GM12878 (cell line): ENCODE measurements around the gene PISD. TPM values are rescaled to one million over a fixed set of nuclear protein-coding genes. Genes with fewer than 3 reads are reported as not detected.

Experiments
- BCL11A ChIP-seq: IDR thresholded peaks from 2 replicates; pipeline ENCODE4 v1.6.1; 2011; ENCODE audit warnings: low read depth, low read length
- CHD4 ChIP-seq: fragments of 200-600 bp; sonication (generic); IDR thresholded peaks from 2 replicates; pipeline ENCODE4 v1.6.1; 2016; ENCODE audit warnings: mild to moderate bottlenecking
- DPF2 ChIP-seq: fragments of 450-650 bp; IDR thresholded peaks from 2 replicates; pipeline ENCODE4 v1.6.1; 2017; ENCODE audit warnings: mild to moderate bottlenecking
- ESRRA ChIP-seq: IDR thresholded peaks from 2 replicates; pipeline ENCODE4 v1.6.1; 2012; ENCODE audit warnings: mild to moderate bottlenecking, low read length, improper control_type of control experiment
- GATAD2B ChIP-seq: fragments of 450-650 bp; conservative IDR thresholded peaks from 2 replicates; pipeline ENCODE4 v1.6.1; 2017; ENCODE audit warnings: low read depth, mild to moderate bottlenecking, moderate library complexity
- KDM1A ChIP-seq: fragments of 200-600 bp; sonication (generic); IDR thresholded peaks from 2 replicates; pipeline ENCODE4 v1.6.1; 2016; ENCODE audit warnings: borderline replicate concordance
- MXI1 ChIP-seq: fragments of 150-350 bp; IDR thresholded peaks from 2 replicates; pipeline ENCODE4 v1.6.1; 2011; ENCODE audit warnings: low read depth, mild to moderate bottlenecking, inconsistent platforms, low read length, improper control_type of control experiment
- NFIC ChIP-seq: IDR thresholded peaks from 2 replicates; pipeline ENCODE4 v1.6.1; 2012; ENCODE audit warnings: low read depth, mild to moderate bottlenecking, inconsistent platforms, low read length, moderate library complexity
- NFXL1 ChIP-seq: fragments of 450-650 bp; IDR thresholded peaks from 2 replicates; pipeline ENCODE4 v1.6.1; 2017; ENCODE audit warnings: antibody characterized with exemption, mild to moderate bottlenecking, borderline replicate concordance
- NR2C2 ChIP-seq: IDR thresholded peaks from 2 replicates; pipeline ENCODE4 v1.6.1; 2011; ENCODE audit warnings: borderline replicate concordance, low read depth; ENCODE audit not compliant: control insufficient read depth, insufficient read length
- PAX5 ChIP-seq: IDR thresholded peaks from 2 replicates; pipeline ENCODE4 v1.6.1; 2011; ENCODE audit warnings: low read depth, low read length, borderline replicate concordance
- PKNOX1 ChIP-seq: fragments of 450-650 bp; IDR thresholded peaks from 2 replicates; pipeline ENCODE4 v1.6.1; 2016; ENCODE audit warnings: mild to moderate bottlenecking
- PML ChIP-seq: IDR thresholded peaks from 2 replicates; pipeline ENCODE4 v1.6.1; 2012; ENCODE audit warnings: low read length, inconsistent platforms
- POLR2AphosphoS2 ChIP-seq: IDR thresholded peaks from 2 replicates; pipeline ENCODE4 v1.6.1; 2011; ENCODE audit warnings: low read depth, mild to moderate bottlenecking, low read length, improper control_type of control experiment, moderate library complexity
- RB1 ChIP-seq: fragments of 450-650 bp; formaldehyde crosslinking; IDR thresholded peaks from 2 replicates; pipeline ENCODE4 v1.6.1; 2017; ENCODE audit warnings: mild to moderate bottlenecking, borderline replicate concordance
- TCF3 ChIP-seq: IDR thresholded peaks from 2 replicates; pipeline ENCODE4 v1.6.1; 2012; ENCODE audit warnings: low read depth, mild to moderate bottlenecking, low read length, borderline replicate concordance; ENCODE audit not compliant: insufficient read depth
- ZNF207 ChIP-seq: fragments of 450-650 bp; IDR thresholded peaks from 2 replicates; pipeline ENCODE4 v1.6.1; 2014; ENCODE audit warnings: antibody characterized with exemption, mild to moderate bottlenecking, borderline replicate concordance
- ZNF687 ChIP-seq: fragments of 450-650 bp; IDR thresholded peaks from 2 replicates; pipeline ENCODE4 v1.6.1; 2017; ENCODE audit warnings: mild to moderate bottlenecking, moderate library complexity
- polyA plus RNA-seq, 11 experiments: library from polyadenylated mRNA; depleted of rRNA in 4 of 11; unstranded in 6 of 11; stranded (reverse) in 5 of 11; fragments of >200 nt; fragmentation: Nextera tagmentation in 4 of 11; fragmentation: Illumina TruSeq in 1 of 11; extraction: Ambion mirVana in 4 of 11; extraction: Trizol in 1 of 11; gene quantifications; 1 replicate in 1 of 11; 2 replicates in 10 of 11; pipeline versions ENCODE4 v1.2.1 to v1.2.3, GENCODE V29; 2011 to 2016; ENCODE audit warnings: inconsistent platforms in 2 of 11, missing spikeins in 2 of 11, low read depth in 1 of 11
- total RNA-seq, 4 experiments: library from RNA; depleted of rRNA in 3 of 4; stranded (reverse); fragments of >200 nt in 3 of 4; fragmentation: Illumina TruSeq in 1 of 4; extraction: Trizol in 1 of 4; gene quantifications; 2 replicates each; pipeline versions ENCODE4 v1.2.1 to v1.2.3, GENCODE V29; 2013 to 2021
- TF ChIP-seq, protein P1 (sequence below): fragments of 450-650 bp; formaldehyde crosslinking; IDR thresholded peaks from 2 replicates; pipeline ENCODE4 v1.4.0; 2022; ENCODE audit warnings: mild to moderate bottlenecking, moderate library complexity
- TF ChIP-seq, protein P2 (sequence below): IDR thresholded peaks from 2 replicates; pipeline ENCODE4 v1.6.1; 2012; ENCODE audit warnings: mild to moderate bottlenecking, low read depth, low read length

The PISD gene
- total and polyA plus RNA-seq, 10 of the 15 experiments (the other 5 are each of a cell fraction or from before 2014, with no cell fraction given): 25.8 to 62.7 (median 45.8) TPM

- TF ChIP-seq PKNOX1 (peak; percentile 88), NFXL1 (no peak), KDM1A (no peak), DPF2 (no peak), NFIC (no peak), ESRRA (no peak), CHD4 (no peak), GATAD2B (no peak), MXI1 (peak; percentile 61), NR2C2 (no peak), ZNF687 (no peak), POLR2AphosphoS2 (no peak), TCF3 (no peak), PAX5 (no peak), BCL11A (no peak), RB1 (0 out of 2 replicates have a peak, but pooled peaks have one; percentile 6), ZNF207 (no peak), PML (0 out of 2 replicates have a peak, but pooled peaks have one; percentile 12)
- TF ChIP-seq, protein P1, sequence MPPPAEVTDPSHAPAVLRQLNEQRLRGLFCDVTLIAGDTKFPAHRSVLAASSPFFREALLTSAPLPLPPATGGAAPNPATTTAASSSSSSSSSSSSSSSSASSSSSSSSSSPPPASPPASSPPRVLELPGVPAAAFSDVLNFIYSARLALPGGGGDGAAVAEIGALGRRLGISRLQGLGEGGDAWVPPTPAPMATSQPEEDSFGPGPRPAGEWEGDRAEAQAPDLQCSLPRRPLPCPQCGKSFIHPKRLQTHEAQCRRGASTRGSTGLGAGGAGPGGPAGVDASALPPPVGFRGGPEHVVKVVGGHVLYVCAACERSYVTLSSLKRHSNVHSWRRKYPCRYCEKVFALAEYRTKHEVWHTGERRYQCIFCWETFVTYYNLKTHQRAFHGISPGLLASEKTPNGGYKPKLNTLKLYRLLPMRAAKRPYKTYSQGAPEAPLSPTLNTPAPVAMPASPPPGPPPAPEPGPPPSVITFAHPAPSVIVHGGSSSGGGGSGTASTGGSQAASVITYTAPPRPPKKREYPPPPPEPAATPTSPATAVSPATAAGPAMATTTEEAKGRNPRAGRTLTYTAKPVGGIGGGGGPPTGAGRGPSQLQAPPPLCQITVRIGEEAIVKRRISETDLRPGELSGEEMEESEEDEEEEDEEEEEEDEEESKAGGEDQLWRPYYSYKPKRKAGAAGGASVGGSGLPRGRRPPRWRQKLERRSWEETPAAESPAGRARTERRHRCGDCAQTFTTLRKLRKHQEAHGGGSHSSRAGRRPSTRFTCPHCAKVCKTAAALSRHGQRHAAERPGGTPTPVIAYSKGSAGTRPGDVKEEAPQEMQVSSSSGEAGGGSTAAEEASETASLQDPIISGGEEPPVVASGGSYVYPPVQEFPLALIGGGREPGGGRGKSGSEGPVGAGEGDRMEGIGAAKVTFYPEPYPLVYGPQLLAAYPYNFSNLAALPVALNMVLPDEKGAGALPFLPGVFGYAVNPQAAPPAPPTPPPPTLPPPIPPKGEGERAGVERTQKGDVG (CRISPR knock-in tag): no peak
- TF ChIP-seq, protein P2, sequence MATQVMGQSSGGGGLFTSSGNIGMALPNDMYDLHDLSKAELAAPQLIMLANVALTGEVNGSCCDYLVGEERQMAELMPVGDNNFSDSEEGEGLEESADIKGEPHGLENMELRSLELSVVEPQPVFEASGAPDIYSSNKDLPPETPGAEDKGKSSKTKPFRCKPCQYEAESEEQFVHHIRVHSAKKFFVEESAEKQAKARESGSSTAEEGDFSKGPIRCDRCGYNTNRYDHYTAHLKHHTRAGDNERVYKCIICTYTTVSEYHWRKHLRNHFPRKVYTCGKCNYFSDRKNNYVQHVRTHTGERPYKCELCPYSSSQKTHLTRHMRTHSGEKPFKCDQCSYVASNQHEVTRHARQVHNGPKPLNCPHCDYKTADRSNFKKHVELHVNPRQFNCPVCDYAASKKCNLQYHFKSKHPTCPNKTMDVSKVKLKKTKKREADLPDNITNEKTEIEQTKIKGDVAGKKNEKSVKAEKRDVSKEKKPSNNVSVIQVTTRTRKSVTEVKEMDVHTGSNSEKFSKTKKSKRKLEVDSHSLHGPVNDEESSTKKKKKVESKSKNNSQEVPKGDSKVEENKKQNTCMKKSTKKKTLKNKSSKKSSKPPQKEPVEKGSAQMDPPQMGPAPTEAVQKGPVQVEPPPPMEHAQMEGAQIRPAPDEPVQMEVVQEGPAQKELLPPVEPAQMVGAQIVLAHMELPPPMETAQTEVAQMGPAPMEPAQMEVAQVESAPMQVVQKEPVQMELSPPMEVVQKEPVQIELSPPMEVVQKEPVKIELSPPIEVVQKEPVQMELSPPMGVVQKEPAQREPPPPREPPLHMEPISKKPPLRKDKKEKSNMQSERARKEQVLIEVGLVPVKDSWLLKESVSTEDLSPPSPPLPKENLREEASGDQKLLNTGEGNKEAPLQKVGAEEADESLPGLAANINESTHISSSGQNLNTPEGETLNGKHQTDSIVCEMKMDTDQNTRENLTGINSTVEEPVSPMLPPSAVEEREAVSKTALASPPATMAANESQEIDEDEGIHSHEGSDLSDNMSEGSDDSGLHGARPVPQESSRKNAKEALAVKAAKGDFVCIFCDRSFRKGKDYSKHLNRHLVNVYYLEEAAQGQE: no peak
These were observed 24.5 kb downstream of the PISD start (continued) for GRCh38 chr22:31637447-31637890.
